Left lung (tissue), 10 donors: ENCODE measurements around the gene RIC8A. TPM values are rescaled to one million over a fixed set of nuclear protein-coding genes. Genes with fewer than 3 reads are reported as not detected.
"Not testable (repeated sequence)": the region's sequence is repeated elsewhere in the genome, so short reads cannot be mapped to it uniquely, and the experiment has no call there.

Experiments used
- ATAC-seq: fragments of 200-7000 bp; cut with Tn5 transposase; one replicate; pipeline ENCODE4 v1.9.1; 2020; ENCODE audit warnings: moderate library complexity
- DNase-seq, 4 donors: peaks; one replicate each; pipeline ENCODE4 v3.0.0-alpha.2; 2013 to 2020
- H3K27ac ChIP-seq, 2 donors: fragments of 200-600 bp; sonication (generic) in 1 of 2; one replicate each; pipeline versions ENCODE4 v1.5.0 to v1.8.0; 2020 to 2021
- H3K27me3 ChIP-seq, 2 donors: fragments of 200-600 bp; sonication (generic) in 1 of 2; one replicate each; pipeline versions ENCODE4 v1.5.0 to v1.8.0; 2020 to 2021
- H3K36me3 ChIP-seq, 2 donors: fragments of 200-600 bp; sonication (generic) in 1 of 2; one replicate each; pipeline versions ENCODE4 v1.5.0 to v1.8.0; 2020 to 2021
- H3K4me1 ChIP-seq, 2 donors: fragments of 200-600 bp; one replicate each; pipeline ENCODE4 v1.8.0; 2021
- H3K4me3 ChIP-seq, 2 donors: fragments of 200-600 bp; sonication (generic) in 1 of 2; one replicate each; pipeline versions ENCODE4 v1.5.0 to v1.8.0; 2020 to 2021; ENCODE audit warnings: mild to moderate bottlenecking in 1 of 2
- H3K9me3 ChIP-seq, 2 donors: fragments of 200-600 bp; sonication (generic) in 1 of 2; one replicate each; pipeline versions ENCODE4 v1.5.0 to v1.8.0; 2020 to 2021
- CTCF ChIP-seq, 2 donors: fragments of 200-600 bp; sonication (generic) in 1 of 2; IDR thresholded peaks; one replicate each; pipeline versions ENCODE4 v1.5.0 to v1.8.0; 2021; ENCODE audit warnings: antibody characterized with exemption in 2 of 2
- intact Hi-C, 2 donors: fragments of 100-400 bp; cut with DNase I; formaldehyde crosslinking; loops; one replicate each; pipeline versions ENCODE4 v1.11.2 to v1.14.2; 2022
- polyA plus RNA-seq, 6 donors: library from polyadenylated mRNA; unstranded; fragments of 120-200 nt; gene quantifications; one replicate each; pipeline ENCODE4 v1.2.1, GENCODE V29; 2013; ENCODE audit not compliant: insufficient read length in 6 of 6
- total RNA-seq, 2 donors: library from RNA; stranded (reverse); fragmentation: NEBNext Ultra II Directional; extraction: Animal tissue kit (Norgen Biotek cat#: 25700); gene quantifications; one replicate each; pipeline ENCODE4 v1.2.1, GENCODE V29; 2021
- donor health status: DM: no; HTN: yes; CAD: no.
- donor health status: DM: no; HTN: no; CAD: no.

Gene RIC8A
- total and polyA plus RNA-seq, 8 donors, result 74.4 to 117 (median 80.4) TPM

DNA sequence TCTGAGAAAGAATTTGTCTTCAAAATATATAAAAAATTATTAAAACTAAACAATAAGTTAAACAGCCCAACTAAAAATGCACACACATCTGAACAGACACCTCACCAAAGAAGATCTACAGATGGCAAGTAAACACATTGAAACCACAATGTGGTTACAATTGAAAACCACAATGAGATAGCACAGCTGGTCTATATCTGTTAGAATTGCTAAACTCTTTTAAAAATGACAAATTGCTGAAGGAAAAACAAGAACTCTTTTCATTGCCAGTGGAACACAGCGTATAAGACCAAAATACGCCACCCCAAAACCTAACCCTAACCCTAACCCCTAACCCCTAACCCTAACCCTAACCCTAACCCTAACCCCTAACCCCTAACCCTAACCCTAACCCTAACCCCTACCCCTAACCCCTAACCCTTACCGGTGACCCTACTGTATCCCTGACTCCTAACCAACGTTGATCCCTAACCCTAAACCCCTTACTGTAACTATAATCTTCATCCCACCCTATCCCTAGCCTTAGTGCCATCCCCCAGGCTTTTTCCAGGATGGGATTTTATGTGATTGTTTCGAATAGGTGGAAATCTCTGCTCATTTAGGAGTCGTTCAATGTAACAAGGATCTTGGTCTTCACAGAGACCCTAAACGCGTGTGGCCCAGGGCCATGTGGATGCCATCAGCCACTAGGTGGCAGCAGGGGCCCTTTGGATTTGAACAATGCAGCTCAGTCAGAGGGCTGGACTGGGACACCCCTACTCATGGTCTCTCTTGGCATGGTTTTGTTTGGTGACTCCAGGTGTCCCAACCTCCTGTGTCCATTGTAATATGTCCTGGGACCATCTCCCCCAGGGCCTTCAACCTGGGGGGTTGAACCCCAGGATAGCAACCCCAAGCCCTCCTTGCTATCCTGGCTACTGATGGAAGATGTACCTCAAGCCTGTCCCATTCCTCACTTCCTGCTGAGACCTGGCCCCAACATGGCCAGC, 15.7 kb upstream of the RIC8A start:
- H3K4me1 ChIP-seq, H3K27me3 ChIP-seq, H3K4me3 ChIP-seq, H3K27ac ChIP-seq, H3K36me3 ChIP-seq, H3K9me3 ChIP-seq, intact Hi-C loops: not testable (repeated sequence)
- peak in 1 of 4 donors; percentile 54 for DNase-seq
- TF ChIP-seq CTCF (IDR thresholded peaks at IDR 0.05), result peak; percentile 11 to 65
- peak; percentile 75 for ATAC-seq

- H3K4me3 ChIP-seq, ATAC-seq, H3K27me3 ChIP-seq, DNase-seq, H3K4me1 ChIP-seq, intact Hi-C loops, H3K9me3 ChIP-seq, H3K27ac ChIP-seq, H3K36me3 ChIP-seq: not testable (repeated sequence)
Measured at GRCh38 chr11:192674-193128, 14.8 kb upstream of the RIC8A start, which contains the start of gene SCGB1C1. Gene SCGB1C1 (plus strand): TSS chr11:193078. CDS start chr11:193100, 22 bp downstream.

- H3K27me3 ChIP-seq, H3K36me3 ChIP-seq, H3K9me3 ChIP-seq, H3K27ac ChIP-seq, H3K4me3 ChIP-seq, DNase-seq, H3K4me1 ChIP-seq, intact Hi-C loops, ATAC-seq: not testable (repeated sequence)
Measured at GRCh38 chr11:193481-193880, 14.0 kb upstream of the RIC8A start.

GRCh38 chr11:196786-197731, 10.4 kb upstream of the RIC8A start:
- Histone ChIP-seq H3K4me1 (peaks cover 0 to 10% of the 10 kb centered on the region in 2 donors), H3K27ac (no peak overlapping the region), H3K9me3 (no peaks in the 10 kb centered on the region), H3K36me3 (peaks cover 0 to 12% of the 10 kb centered on the region in 2 donors), H3K27me3 (no peaks in the 10 kb centered on the region), H3K4me3 (no peak overlapping the region)
- ATAC-seq (no peak), DNase-seq (peak in 2 of 4 donors; percentile 3 to 70)
- TF ChIP-seq CTCF (IDR thresholded peaks at IDR 0.05), result no peak
- intact Hi-C loops, result no loop called here

GRCh38 chr11:197741-198235, 9.7 kb upstream of the RIC8A start:
- Histone ChIP-seq H3K4me1 (peaks cover 0 to 17% of the 10 kb centered on the region in 2 donors), H3K27ac (no peak overlapping the region), H3K27me3 (no peaks in the 10 kb centered on the region), H3K36me3 (peaks cover 0 to 14% of the 10 kb centered on the region in 2 donors), H3K9me3 (no peaks in the 10 kb centered on the region), H3K4me3 (no peak overlapping the region)
- no peak for TF ChIP-seq CTCF (IDR thresholded peaks at IDR 0.05)
- intact Hi-C loops, result no loop called here
- DNase-seq (peak in 1 of 4 donors; percentile 41), ATAC-seq (no peak)
